ENCODE results near the gene CHRNE.
"Not testable (repeated sequence)": the region's sequence is repeated elsewhere in the genome, so short reads cannot be mapped to it uniquely, and the experiment has no call there.

Gene CHRNE

GRCh38 chr17:4919511-4920047 is 16.7 kb upstream of the CHRNE start:
- no peaks in the 10 kb centered on the region for H3K27me3 ChIP-seq (ENCODE audit: insufficient read depth, low read depth)
- H4K20me1 ChIP-seq (ENCODE audit: insufficient read depth): no peaks in the 10 kb centered on the region
- no peaks in the 10 kb centered on the region for H3K4me1 ChIP-seq (ENCODE audit: low read depth, poor library complexity, severe bottlenecking)
- no peaks in the 10 kb centered on the region for H3K79me2 ChIP-seq (ENCODE audit: insufficient read depth, low read depth)
- no peak overlapping the region for H3K4me2 ChIP-seq
- no peaks in the 10 kb centered on the region for H3K36me3 ChIP-seq (ENCODE audit: insufficient read depth)
- no peak overlapping the region for H3K9ac ChIP-seq
- no peak overlapping the region for H2AFZ ChIP-seq (ENCODE audit: low read depth)
- no peak overlapping the region for H3K27ac ChIP-seq
- no peak for TF ChIP-seq CTCF (conservative IDR thresholded peaks at IDR 0.05; ENCODE audit: low read depth, low read length)
- no peak overlapping the region for H3K4me3 ChIP-seq (IDR thresholded peaks at IDR 0.05; ENCODE audit: insufficient read depth, low read depth, low read length)

- not testable (repeated sequence) for H3K27ac ChIP-seq; H3K36me3 ChIP-seq (ENCODE audit: insufficient read depth); H3K27me3 ChIP-seq (ENCODE audit: insufficient read depth, low read depth); H3K79me2 ChIP-seq (ENCODE audit: insufficient read depth, low read depth); H3K4me3 ChIP-seq (IDR thresholded peaks at IDR 0.05; ENCODE audit: insufficient read depth, low read depth, low read length); H3K4me1 ChIP-seq (ENCODE audit: low read depth, poor library complexity, severe bottlenecking); H3K4me2 ChIP-seq; H4K20me1 ChIP-seq (ENCODE audit: insufficient read depth); H3K9ac ChIP-seq; H2AFZ ChIP-seq (ENCODE audit: low read depth)
Measured at GRCh38 chr17:4914551-4914950, 11.7 kb upstream of the CHRNE start.

DNA sequence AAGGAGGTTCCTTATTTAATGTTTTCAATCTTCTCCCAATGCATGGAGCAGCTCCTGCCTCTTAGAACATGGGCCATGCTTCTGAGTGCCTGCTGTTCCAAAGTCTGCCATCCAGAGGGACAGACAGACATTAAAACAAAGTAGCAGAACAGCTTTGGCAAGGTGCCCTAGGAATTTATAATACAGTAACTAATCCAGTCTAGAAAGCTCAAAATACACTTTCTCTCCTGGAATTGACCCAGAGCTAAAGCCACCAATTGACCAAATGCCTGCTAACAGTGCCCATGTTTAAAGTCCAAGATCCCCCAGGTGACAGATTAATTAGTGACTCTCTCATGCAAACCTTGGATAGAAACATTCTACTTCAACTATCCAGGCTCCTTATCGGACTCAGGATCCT is 11.1 kb upstream of the CHRNE start:
- no peak for TF ChIP-seq CTCF (conservative IDR thresholded peaks at IDR 0.05; ENCODE audit: low read depth, low read length)
- H3K27ac ChIP-seq: no peak overlapping the region
- H3K36me3 ChIP-seq (ENCODE audit: insufficient read depth): no peaks in the 10 kb centered on the region
- H3K4me3 ChIP-seq (IDR thresholded peaks at IDR 0.05; ENCODE audit: insufficient read depth, low read depth, low read length): no peak overlapping the region
- no peak overlapping the region for H3K4me2 ChIP-seq
- H3K79me2 ChIP-seq (ENCODE audit: insufficient read depth, low read depth): no peaks in the 10 kb centered on the region
- no peaks in the 10 kb centered on the region for H3K27me3 ChIP-seq (ENCODE audit: insufficient read depth, low read depth)
- no peaks in the 10 kb centered on the region for H3K4me1 ChIP-seq (ENCODE audit: low read depth, poor library complexity, severe bottlenecking)
- H4K20me1 ChIP-seq (ENCODE audit: insufficient read depth): no peaks in the 10 kb centered on the region
- no peak overlapping the region for H2AFZ ChIP-seq (ENCODE audit: low read depth)
- H3K9ac ChIP-seq: no peak overlapping the region

DNA sequence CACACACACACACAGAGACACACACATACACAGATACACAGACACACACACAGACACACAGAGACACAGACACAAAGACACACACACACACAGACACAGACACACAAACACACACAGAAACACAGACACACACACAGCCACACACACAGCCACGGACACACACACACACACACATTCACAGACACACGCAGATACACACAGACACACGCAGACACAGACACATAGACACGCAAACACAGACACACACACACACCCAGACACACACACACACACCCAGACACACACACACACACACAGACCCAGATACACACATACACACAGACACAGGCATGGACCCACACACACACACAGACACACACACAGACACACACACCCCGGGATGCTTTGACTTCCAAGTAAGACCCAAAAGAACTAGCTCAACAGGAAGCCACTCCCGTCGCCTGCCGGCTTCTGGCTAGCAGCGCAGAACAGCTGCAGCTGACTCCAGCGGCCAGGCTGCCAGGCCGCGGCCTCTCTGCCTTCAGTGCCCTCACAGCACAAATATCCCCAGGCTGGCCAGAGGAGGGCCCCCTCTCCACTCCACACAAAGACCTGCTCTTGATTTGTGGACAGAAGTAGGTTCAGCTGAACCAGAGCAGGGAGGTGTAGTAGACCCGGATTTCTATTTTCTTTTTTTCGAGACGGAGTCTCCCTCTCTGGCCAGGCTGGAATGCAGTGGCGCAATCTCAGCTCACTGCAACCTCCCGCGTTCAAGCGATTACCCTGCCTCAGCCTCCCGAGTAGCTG is 6.0 kb upstream of the CHRNE start:
- no peaks in the 10 kb centered on the region for H3K79me2 ChIP-seq (ENCODE audit: insufficient read depth, low read depth)
- TF ChIP-seq CTCF (conservative IDR thresholded peaks at IDR 0.05; ENCODE audit: low read depth, low read length): no peak
- H3K27me3 ChIP-seq (ENCODE audit: insufficient read depth, low read depth): no peaks in the 10 kb centered on the region
- no peak overlapping the region for H2AFZ ChIP-seq (ENCODE audit: low read depth)
- H4K20me1 ChIP-seq (ENCODE audit: insufficient read depth): no peaks in the 10 kb centered on the region
- no peak overlapping the region for H3K27ac ChIP-seq
- H3K4me1 ChIP-seq (ENCODE audit: low read depth, poor library complexity, severe bottlenecking): no peaks in the 10 kb centered on the region
- no peak overlapping the region for H3K9ac ChIP-seq
- no peaks in the 10 kb centered on the region for H3K36me3 ChIP-seq (ENCODE audit: insufficient read depth)
- no peak overlapping the region for H3K4me3 ChIP-seq (IDR thresholded peaks at IDR 0.05; ENCODE audit: insufficient read depth, low read depth, low read length)
- H3K4me2 ChIP-seq: no peak overlapping the region

DNA sequence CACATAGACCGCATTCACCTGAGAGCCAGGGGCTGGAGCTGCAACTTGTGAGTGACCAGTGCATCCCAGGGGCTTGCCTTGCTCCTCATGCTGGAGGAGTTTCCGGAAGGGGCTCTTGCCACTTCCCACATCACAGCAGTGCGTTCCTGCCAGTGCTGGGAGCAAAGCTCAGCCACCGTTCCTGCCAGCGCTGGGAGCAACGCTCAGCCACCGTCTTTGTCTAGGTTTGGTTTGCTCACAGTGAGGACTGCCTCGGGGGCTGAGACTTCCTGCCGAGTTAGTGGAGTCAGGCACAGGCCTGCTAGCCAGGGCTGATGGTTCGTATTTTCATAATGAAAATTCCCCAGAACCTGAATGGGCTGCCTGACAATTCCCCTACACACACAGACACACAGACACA is 5.4 kb upstream of the CHRNE start:
- Histone ChIP-seq H3K4me2 (no peak overlapping the region), H3K4me3 (IDR thresholded peaks at IDR 0.05; ENCODE audit: insufficient read depth, low read depth, low read length) (no peak overlapping the region)

GRCh38 chr17:4906642-4907041 is 3.7 kb upstream of the CHRNE start:
- not testable (repeated sequence) for H2AFZ ChIP-seq (ENCODE audit: low read depth); H3K79me2 ChIP-seq (ENCODE audit: insufficient read depth, low read depth); H3K27ac ChIP-seq; H3K27me3 ChIP-seq (ENCODE audit: insufficient read depth, low read depth); H3K4me1 ChIP-seq (ENCODE audit: low read depth, poor library complexity, severe bottlenecking); H3K4me3 ChIP-seq (IDR thresholded peaks at IDR 0.05; ENCODE audit: insufficient read depth, low read depth, low read length); H3K36me3 ChIP-seq (ENCODE audit: insufficient read depth); H3K4me2 ChIP-seq; H4K20me1 ChIP-seq (ENCODE audit: insufficient read depth); H3K9ac ChIP-seq

More for the DNA sequence above, 5.4 kb upstream of the CHRNE start:
- TF ChIP-seq CTCF (conservative IDR thresholded peaks at IDR 0.05; ENCODE audit: low read depth, low read length): no peak
- Histone ChIP-seq H3K9ac (no peak overlapping the region), H2AFZ (ENCODE audit: low read depth) (no peak overlapping the region), H3K4me1 (ENCODE audit: low read depth, poor library complexity, severe bottlenecking) (no peaks in the 10 kb centered on the region), H3K27ac (no peak overlapping the region), H3K79me2 (ENCODE audit: insufficient read depth, low read depth) (no peaks in the 10 kb centered on the region), H3K36me3 (ENCODE audit: insufficient read depth) (no peaks in the 10 kb centered on the region), H3K27me3 (ENCODE audit: insufficient read depth, low read depth) (no peaks in the 10 kb centered on the region), H4K20me1 (ENCODE audit: insufficient read depth) (no peaks in the 10 kb centered on the region)
